Stimulated activated CD4-positive, alpha-beta T cell treated with anti-CD3 and anti-CD28 coated beads, Interleukin-1b, Interleukin-23, amount 100 ng/mL, for 1 hour (primary cell): ENCODE results near the gene MME.

ENCODE experiments used
- DNase-seq, 2 donors: peaks; one replicate each; pipeline ENCODE4 v3.0.0-alpha.2; 2020; ENCODE audit warnings: low read depth in 2 of 2

The MME gene

GRCh38 chr3:155232605-155233004 lies 152.5 kb downstream of the MME start:
- DNase-seq = no peak

GRCh38 chr3:155233213-155233612 lies 153.1 kb downstream of the MME start:
- no peak for DNase-seq
